Stimulated activated CD8-positive, alpha-beta memory T cell treated with anti-CD3 and anti-CD28 coated beads, Interleukin-7, amount 100 ng/mL, for 48 hours (primary cell): ENCODE measurements around the gene TMEM106C.

Experiments used
- DNase-seq, 2 donors: peaks; one replicate each; pipeline ENCODE4 v3.0.0-alpha.2; 2020; ENCODE audit warnings: low read depth in 1 of 2; ENCODE audit errors: extremely low read depth in 1 of 2

The TMEM106C gene

GRCh38 chr12:48015129-48015528 lies 51.7 kb downstream of the TMEM106C start:
- no peak for DNase-seq

GRCh38 chr12:48015954-48016353 lies 52.6 kb downstream of the TMEM106C start:
- DNase-seq: no peak

DNA sequence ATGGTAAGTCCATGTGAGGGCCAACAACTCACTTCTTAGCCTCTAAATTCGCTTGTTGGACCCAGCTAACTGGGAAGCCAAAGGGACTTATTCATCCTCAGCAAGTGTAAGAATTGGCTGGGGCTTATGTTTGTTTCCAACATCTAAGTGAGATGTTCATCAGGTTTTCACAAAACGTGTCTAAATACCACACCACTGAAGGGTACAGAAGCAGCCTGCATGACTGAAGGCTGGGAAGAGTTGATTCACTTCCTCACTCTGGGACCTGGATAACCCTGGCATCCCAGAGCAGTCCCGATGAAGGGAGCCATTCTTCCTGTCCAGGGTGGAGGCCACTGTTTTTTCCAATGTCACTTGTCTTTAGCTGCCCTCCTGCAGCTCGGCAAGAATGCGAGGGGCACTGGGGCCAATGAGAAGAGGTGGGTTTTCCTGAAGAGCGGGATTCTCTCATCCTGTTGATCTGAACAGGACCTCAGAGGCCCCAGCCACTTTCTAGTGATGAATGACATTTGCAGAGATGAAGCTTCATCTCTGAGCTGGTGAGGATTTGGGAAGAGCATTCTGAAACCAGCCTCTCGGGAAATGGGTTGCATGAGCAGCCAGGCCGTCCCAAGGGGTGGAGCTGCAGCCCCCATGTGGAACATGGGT lies 53.1 kb downstream of the TMEM106C start:
- DNase-seq: no peak

- no peak for DNase-seq
Measured at GRCh38 chr12:48017496-48017895, 54.1 kb downstream of the TMEM106C start.

DNA sequence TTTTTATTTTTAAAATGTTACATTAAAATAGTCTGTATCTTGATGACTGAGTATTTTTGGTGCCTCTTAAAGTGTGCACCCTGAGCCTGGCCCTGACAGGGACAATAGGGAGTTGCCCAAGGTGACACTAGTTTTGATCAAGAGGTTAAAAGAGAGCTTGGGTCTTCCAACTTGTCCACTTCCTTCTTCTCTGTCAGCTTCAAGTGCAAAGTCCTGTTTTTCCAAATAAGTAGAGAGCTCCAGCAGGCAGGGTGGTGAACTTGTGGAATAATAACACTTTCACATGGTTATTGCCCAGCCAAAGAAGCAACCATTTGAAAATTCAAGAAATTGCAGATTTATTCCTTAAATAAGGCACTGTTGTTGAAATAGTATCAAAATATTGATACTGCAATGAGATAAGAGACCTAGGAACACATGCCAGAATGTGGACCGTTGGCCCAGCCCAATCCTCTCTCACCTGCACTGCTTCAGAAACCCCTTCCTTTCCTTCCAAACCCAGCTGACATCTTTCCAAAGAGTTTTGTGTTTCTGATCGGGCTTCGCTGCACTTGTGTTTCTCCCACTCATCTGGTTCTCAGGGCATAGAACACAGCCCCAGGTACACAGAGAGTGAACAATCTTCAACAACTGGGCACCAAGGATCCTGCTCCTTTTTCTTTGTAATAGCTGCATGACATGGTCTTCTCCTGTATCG lies 54.7 kb downstream of the TMEM106C start:
- no peak for DNase-seq
